NT2/D1 (cell line): ENCODE data around the gene FRY.

Experiments used
- DNase-seq: peaks from one replicate; pipeline ENCODE4 v3.0.0-alpha.2; 2011; ENCODE audit warnings: low read depth, low spot score
- H3K27me3 ChIP-seq: 2 replicates; pipeline ENCODE4 v1.6.0; 2011; ENCODE audit warnings: mild to moderate bottlenecking; ENCODE audit not compliant: insufficient read length, insufficient read depth
- H3K36me3 ChIP-seq: 2 replicates; pipeline ENCODE4 v1.6.1; 2011; ENCODE audit warnings: mild to moderate bottlenecking, low read length, mixed read lengths; ENCODE audit not compliant: insufficient read depth, insufficient read length
- H3K4me1 ChIP-seq: 2 replicates; pipeline ENCODE4 v1.5.1; 2011; ENCODE audit not compliant: insufficient read depth, insufficient read length
- H3K4me3 ChIP-seq: 2 replicates; pipeline ENCODE4 v1.5.1; 2011; ENCODE audit warnings: low read depth; ENCODE audit not compliant: insufficient read length
- H3K9ac ChIP-seq: 2 replicates; pipeline ENCODE4 v1.6.0; 2011; ENCODE audit warnings: low read depth; ENCODE audit not compliant: insufficient read length
- H3K9me3 ChIP-seq: 2 replicates; pipeline ENCODE4 v1.5.1; 2011; ENCODE audit warnings: mild to moderate bottlenecking, low read length; ENCODE audit not compliant: insufficient read depth
- SUZ12 ChIP-seq: IDR thresholded peaks from 2 replicates; pipeline ENCODE4 v1.6.1; 2011; ENCODE audit not compliant: insufficient read length, insufficient read depth; ENCODE audit errors: extremely low read depth
- YY1 ChIP-seq: IDR thresholded peaks from 2 replicates; pipeline ENCODE4 v1.6.1; 2011; ENCODE audit not compliant: insufficient read length, insufficient read depth
- ZNF274 ChIP-seq: IDR thresholded peaks from 2 replicates; pipeline ENCODE4 v1.6.1; 2011; ENCODE audit warnings: mild to moderate bottlenecking, low read depth, low read length

Gene FRY

GRCh38 chr13:32282096-32282711, 250.6 kb downstream of the FRY start:
- no peak overlapping the region for H3K4me3 ChIP-seq
- DNase-seq: no peak
- H3K9ac ChIP-seq: no peak overlapping the region
- no peaks in the 10 kb centered on the region for H3K9me3 ChIP-seq
- H3K36me3 ChIP-seq: no peaks in the 10 kb centered on the region
- TF ChIP-seq ZNF274 (no peak), YY1 (no peak), SUZ12 (no peak)
- H3K27me3 ChIP-seq: no peaks in the 10 kb centered on the region
- no peaks in the 10 kb centered on the region for H3K4me1 ChIP-seq

DNA sequence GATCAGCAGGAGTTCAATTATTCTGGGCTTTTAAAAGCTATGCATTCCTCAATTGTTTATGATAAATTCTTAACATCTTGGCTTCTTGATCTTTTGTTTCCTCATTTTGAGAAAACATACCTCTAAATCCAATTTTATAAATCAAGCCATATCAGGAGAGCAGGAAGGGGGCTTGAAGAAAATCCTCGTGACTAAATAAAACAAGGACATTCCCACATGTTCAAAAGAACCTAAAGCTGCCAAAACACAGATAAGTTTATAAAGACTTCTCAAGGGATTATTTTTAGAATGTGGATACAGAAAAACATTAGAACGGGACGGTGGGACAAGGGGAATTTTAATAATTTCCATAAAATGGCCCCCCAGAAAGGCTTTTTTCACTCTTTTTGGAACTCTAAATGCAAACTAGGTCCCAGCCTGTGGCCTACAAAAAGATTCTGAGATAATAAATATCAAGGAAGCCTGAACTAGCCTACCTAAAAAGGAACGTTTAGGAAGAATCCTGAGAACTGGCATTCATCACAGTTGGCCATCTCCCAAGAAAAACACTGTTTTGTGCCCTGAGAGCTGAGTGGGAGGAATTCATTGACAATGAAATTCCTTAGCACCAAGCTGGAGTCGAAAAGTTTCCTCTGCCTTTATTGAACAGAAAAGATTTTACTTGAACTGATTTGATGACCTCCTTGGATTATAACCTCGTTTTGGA, 253.5 kb downstream of the FRY start:
- Histone ChIP-seq H3K4me3 (no peak overlapping the region), H3K9me3 (no peaks in the 10 kb centered on the region), H3K27me3 (no peaks in the 10 kb centered on the region), H3K4me1 (no peaks in the 10 kb centered on the region), H3K36me3 (no peaks in the 10 kb centered on the region), H3K9ac (no peak overlapping the region)
- TF ChIP-seq YY1 (no peak), ZNF274 (no peak), SUZ12 (no peak)
- peak; percentile 11 for DNase-seq

DNA sequence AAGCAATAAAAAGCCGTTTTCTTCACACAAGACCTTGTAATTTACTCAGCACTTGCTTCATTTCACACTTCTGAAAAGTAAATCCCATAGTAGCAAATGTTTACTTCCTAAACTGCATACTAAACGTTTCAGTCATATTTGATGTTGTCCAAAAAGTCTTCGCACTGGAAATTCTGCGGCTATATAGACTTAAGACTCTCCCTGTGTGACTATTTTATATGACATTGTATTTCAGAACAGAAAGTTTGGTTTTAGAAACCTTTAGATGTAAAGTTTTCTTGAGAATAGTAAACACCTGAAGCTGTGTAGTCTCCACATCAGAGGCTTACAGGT, 254.0 kb downstream of the FRY start:
- no peaks in the 10 kb centered on the region for H3K36me3 ChIP-seq
- TF ChIP-seq YY1 (no peak), ZNF274 (no peak), SUZ12 (no peak)
- H3K27me3 ChIP-seq: no peaks in the 10 kb centered on the region

DNA sequence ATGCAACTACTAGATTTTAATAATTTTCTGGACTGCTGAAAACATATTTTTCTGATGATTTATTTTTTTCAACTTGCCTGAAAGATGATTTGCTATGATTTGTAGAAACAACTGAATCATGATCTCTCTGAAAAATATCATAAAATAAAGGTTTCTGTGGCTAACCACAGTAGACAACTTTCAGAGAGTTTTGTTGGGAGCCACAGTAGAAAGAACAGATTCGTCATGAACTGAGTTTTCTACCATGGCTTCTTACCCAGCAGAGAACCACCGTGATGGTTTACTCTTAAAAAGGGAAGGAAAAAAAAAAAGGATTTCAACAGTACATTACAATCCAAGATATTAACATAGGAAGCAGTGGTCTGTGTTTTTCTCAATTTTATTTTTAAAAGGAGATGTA, 265.6 kb downstream of the FRY start:
- Histone ChIP-seq H3K4me1 (no peaks in the 10 kb centered on the region), H3K9me3 (no peaks in the 10 kb centered on the region), H3K4me3 (no peak overlapping the region), H3K36me3 (no peaks in the 10 kb centered on the region), H3K9ac (no peak overlapping the region), H3K27me3 (no peaks in the 10 kb centered on the region)
- no peak for DNase-seq
- no peak for TF ChIP-seq YY1
- no peak for TF ChIP-seq ZNF274
- TF ChIP-seq SUZ12: no peak

More for the DNA sequence above, 254.0 kb downstream of the FRY start:
- no peak overlapping the region for H3K4me3 ChIP-seq
- DNase-seq: no peak
- H3K4me1 ChIP-seq: no peaks in the 10 kb centered on the region
- no peaks in the 10 kb centered on the region for H3K9me3 ChIP-seq
- H3K9ac ChIP-seq: no peak overlapping the region

- no peak for DNase-seq
- Histone ChIP-seq H3K4me1 (no peaks in the 10 kb centered on the region), H3K4me3 (no peak overlapping the region), H3K9me3 (no peaks in the 10 kb centered on the region), H3K9ac (no peak overlapping the region), H3K36me3 (no peaks in the 10 kb centered on the region), H3K27me3 (no peaks in the 10 kb centered on the region)
- no peak for TF ChIP-seq YY1
- TF ChIP-seq ZNF274: no peak
- no peak for TF ChIP-seq SUZ12
Observed at GRCh38 chr13:32298695-32299094, 267.1 kb downstream of the FRY start.

- TF ChIP-seq YY1: no peak
- TF ChIP-seq SUZ12: no peak
- Histone ChIP-seq H3K4me1 (no peaks in the 10 kb centered on the region), H3K27me3 (no peaks in the 10 kb centered on the region), H3K9ac (no peak overlapping the region), H3K4me3 (no peak overlapping the region), H3K36me3 (no peaks in the 10 kb centered on the region), H3K9me3 (no peaks in the 10 kb centered on the region)
- no peak for DNase-seq
Observed at GRCh38 chr13:32299893-32300292, 268.3 kb downstream of the FRY start.

DNA sequence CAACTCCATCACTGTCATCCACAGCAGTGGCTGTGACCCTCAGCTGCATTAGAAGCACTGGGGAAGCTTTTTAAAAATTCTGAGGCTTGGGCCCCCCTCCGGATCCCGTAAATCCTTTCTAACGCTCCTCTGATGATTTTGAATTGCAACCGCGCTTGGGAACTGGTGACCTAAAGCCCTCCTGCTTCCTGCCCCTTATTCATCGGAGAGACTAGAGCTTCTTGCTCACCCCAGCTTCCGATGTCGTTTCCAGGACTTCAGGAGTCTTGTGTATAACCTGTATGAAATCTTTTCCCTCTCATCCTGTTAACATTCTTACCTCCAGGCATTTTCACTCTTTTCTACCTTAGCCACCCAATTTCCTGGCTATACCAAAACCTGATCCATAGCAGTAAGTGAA, 268.8 kb downstream of the FRY start:
- Histone ChIP-seq H3K27me3 (no peaks in the 10 kb centered on the region), H3K36me3 (no peaks in the 10 kb centered on the region)

More for the DNA sequence above, 268.8 kb downstream of the FRY start:
- H3K9me3 ChIP-seq: no peaks in the 10 kb centered on the region
- no peaks in the 10 kb centered on the region for H3K4me1 ChIP-seq
- H3K9ac ChIP-seq: no peak overlapping the region
- TF ChIP-seq ZNF274: no peak
- TF ChIP-seq YY1: no peak
- no peak for TF ChIP-seq SUZ12
- no peak for DNase-seq
- H3K4me3 ChIP-seq: no peak overlapping the region
